ENCODE results near the gene MROH2A. TPM values are rescaled to one million over a fixed set of nuclear protein-coding genes. Genes with fewer than 3 reads are reported as not detected.

Gene MROH2A
- total and polyA plus RNA-seq, 4 donors: 0.08 to 0.28 (median 0.09) TPM; not detected in 1

DNA sequence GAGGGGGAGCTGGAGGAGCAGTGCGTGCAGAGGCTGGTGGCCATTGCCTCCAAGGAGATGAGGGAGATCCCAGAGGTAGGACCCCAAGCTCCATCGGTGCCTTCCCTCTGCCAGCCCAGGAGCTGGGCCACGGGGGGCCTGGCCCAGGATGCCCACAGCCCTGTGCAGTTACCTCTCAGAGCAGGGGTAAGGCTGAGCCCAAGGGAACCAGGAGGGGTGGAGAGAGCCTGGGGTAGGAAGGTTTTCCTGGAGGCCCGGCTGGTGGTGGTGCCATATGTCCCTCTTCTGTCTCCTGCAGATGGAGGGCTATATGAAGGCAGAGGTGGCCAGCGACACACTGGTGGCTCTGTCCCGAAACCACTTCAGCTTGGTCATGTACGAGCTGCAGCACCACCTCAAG is 11.4 kb downstream of the MROH2A start:
- Histone ChIP-seq H3K4me3 (ENCODE audit: low read depth in 1 of 3, low read length in 3 of 3) (no peak overlapping the region), H3K9ac (ENCODE audit: low read depth in 1 of 2, low read length in 2 of 2) (no peak overlapping the region), H3K9me3 (ENCODE audit: control insufficient read depth in 4 of 4, low read length in 3 of 4) (no peaks in the 10 kb centered on the region), H3K36me3 (ENCODE audit: control insufficient read depth in 4 of 4, insufficient read depth in 3 of 4, low read depth in 1 of 4, low read length in 3 of 4) (no peaks in the 10 kb centered on the region), H3K4me1 (ENCODE audit: control insufficient read depth in 4 of 4, insufficient read depth in 4 of 4, low read length in 3 of 4) (no peaks in the 10 kb centered on the region), H3K27me3 (ENCODE audit: control insufficient read depth in 4 of 4, insufficient read depth in 4 of 4, low read length in 3 of 4) (no peaks in the 10 kb centered on the region), H3K27ac (ENCODE audit: low read depth in 1 of 2, low read length in 2 of 2) (no peak overlapping the region)
- TF ChIP-seq RXRA (IDR thresholded peaks at IDR 0.05) (no peak), RAD21 (IDR thresholded peaks at IDR 0.05) (no peak), HNF4A (conservative IDR thresholded peaks at IDR 0.05) (no peak), JUND (IDR thresholded peaks at IDR 0.05) (no peak), FOXA2 (IDR thresholded peaks at IDR 0.05) (no peak), NR2F2 (IDR thresholded peaks at IDR 0.05) (no peak), HNF4G (IDR thresholded peaks at IDR 0.05) (no peak), GABPA (IDR thresholded peaks at IDR 0.05 in 1 of 2, conservative IDR thresholded peaks at IDR 0.05 in 1 of 2) (no peak), FOXA1 (IDR thresholded peaks at IDR 0.05) (no peak), YY1 (IDR thresholded peaks at IDR 0.05) (no peak), SP1 (IDR thresholded peaks at IDR 0.05) (no peak)
- TF ChIP-seq, protein P1, sequence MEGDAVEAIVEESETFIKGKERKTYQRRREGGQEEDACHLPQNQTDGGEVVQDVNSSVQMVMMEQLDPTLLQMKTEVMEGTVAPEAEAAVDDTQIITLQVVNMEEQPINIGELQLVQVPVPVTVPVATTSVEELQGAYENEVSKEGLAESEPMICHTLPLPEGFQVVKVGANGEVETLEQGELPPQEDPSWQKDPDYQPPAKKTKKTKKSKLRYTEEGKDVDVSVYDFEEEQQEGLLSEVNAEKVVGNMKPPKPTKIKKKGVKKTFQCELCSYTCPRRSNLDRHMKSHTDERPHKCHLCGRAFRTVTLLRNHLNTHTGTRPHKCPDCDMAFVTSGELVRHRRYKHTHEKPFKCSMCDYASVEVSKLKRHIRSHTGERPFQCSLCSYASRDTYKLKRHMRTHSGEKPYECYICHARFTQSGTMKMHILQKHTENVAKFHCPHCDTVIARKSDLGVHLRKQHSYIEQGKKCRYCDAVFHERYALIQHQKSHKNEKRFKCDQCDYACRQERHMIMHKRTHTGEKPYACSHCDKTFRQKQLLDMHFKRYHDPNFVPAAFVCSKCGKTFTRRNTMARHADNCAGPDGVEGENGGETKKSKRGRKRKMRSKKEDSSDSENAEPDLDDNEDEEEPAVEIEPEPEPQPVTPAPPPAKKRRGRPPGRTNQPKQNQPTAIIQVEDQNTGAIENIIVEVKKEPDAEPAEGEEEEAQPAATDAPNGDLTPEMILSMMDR (IDR thresholded peaks at IDR 0.05; ENCODE audit: low read depth, low read length, missing input control): no peak
- TF ChIP-seq, protein P2, sequence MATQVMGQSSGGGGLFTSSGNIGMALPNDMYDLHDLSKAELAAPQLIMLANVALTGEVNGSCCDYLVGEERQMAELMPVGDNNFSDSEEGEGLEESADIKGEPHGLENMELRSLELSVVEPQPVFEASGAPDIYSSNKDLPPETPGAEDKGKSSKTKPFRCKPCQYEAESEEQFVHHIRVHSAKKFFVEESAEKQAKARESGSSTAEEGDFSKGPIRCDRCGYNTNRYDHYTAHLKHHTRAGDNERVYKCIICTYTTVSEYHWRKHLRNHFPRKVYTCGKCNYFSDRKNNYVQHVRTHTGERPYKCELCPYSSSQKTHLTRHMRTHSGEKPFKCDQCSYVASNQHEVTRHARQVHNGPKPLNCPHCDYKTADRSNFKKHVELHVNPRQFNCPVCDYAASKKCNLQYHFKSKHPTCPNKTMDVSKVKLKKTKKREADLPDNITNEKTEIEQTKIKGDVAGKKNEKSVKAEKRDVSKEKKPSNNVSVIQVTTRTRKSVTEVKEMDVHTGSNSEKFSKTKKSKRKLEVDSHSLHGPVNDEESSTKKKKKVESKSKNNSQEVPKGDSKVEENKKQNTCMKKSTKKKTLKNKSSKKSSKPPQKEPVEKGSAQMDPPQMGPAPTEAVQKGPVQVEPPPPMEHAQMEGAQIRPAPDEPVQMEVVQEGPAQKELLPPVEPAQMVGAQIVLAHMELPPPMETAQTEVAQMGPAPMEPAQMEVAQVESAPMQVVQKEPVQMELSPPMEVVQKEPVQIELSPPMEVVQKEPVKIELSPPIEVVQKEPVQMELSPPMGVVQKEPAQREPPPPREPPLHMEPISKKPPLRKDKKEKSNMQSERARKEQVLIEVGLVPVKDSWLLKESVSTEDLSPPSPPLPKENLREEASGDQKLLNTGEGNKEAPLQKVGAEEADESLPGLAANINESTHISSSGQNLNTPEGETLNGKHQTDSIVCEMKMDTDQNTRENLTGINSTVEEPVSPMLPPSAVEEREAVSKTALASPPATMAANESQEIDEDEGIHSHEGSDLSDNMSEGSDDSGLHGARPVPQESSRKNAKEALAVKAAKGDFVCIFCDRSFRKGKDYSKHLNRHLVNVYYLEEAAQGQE (IDR thresholded peaks at IDR 0.05): no peak
- TF ChIP-seq, protein P3, sequence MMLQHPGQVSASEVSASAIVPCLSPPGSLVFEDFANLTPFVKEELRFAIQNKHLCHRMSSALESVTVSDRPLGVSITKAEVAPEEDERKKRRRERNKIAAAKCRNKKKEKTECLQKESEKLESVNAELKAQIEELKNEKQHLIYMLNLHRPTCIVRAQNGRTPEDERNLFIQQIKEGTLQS (IDR thresholded peaks at IDR 0.05): no peak
- WGBS: 96% methylated on average over 7 of the region's 7 CpGs
- DNase-seq (ENCODE audit: low spot score): no peak

DNA sequence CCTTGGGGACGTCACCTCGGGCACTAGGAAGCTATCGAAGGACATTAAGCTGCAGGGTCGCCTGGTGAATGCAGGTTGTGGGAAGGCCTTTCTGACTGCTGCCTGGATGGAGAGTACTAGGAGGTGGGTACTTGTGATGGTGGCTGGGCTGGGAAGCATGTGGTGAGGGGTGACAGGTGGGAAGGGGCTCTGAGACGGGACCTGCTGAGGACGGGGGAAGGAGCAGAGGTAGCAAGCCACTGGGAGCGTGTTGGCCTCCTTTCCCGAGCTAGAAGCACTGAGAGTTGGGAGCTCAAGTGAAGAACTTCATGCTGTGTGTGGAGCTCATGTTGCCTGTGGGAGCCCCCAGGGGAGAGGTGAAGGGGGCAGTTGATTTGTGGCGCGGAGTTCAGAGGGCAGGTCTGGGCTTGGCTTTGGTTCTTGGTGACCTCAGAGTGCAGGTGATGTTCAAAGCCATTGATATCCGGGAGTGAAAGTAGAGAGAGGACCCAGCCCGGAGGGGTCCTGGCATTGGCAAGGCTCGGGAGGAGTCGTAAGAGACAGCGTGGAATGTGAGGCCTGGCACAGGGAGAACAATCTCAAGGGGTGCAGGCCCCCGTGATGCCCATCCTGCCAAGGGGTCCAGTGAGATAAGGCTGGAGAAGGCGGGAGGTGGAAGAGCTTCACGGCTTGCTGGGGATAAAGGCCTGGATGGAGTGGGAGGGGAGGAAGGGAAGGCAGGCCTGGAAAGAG is 13.2 kb downstream of the MROH2A start:
- Histone ChIP-seq H3K9ac (ENCODE audit: low read depth in 1 of 2, low read length in 2 of 2) (no peak overlapping the region), H3K27ac (ENCODE audit: low read depth in 1 of 2, low read length in 2 of 2) (no peak overlapping the region), H3K9me3 (ENCODE audit: control insufficient read depth in 4 of 4, low read length in 3 of 4) (no peaks in the 10 kb centered on the region), H3K27me3 (ENCODE audit: control insufficient read depth in 4 of 4, insufficient read depth in 4 of 4, low read length in 3 of 4) (no peaks in the 10 kb centered on the region), H3K36me3 (ENCODE audit: control insufficient read depth in 4 of 4, insufficient read depth in 3 of 4, low read depth in 1 of 4, low read length in 3 of 4) (no peaks in the 10 kb centered on the region), H3K4me3 (ENCODE audit: low read depth in 1 of 3, low read length in 3 of 3) (no peak overlapping the region), H3K4me1 (ENCODE audit: control insufficient read depth in 4 of 4, insufficient read depth in 4 of 4, low read length in 3 of 4) (no peaks in the 10 kb centered on the region)
- DNase-seq (ENCODE audit: low spot score): no peak
- TF ChIP-seq YY1 (IDR thresholded peaks at IDR 0.05) (no peak), RXRA (IDR thresholded peaks at IDR 0.05) (no peak), HNF4G (IDR thresholded peaks at IDR 0.05) (no peak), NR2F2 (IDR thresholded peaks at IDR 0.05) (no peak), JUND (IDR thresholded peaks at IDR 0.05) (no peak), GABPA (IDR thresholded peaks at IDR 0.05 in 1 of 2, conservative IDR thresholded peaks at IDR 0.05 in 1 of 2) (no peak), TAF1 (conservative IDR thresholded peaks at IDR 0.05) (no peak), HNF4A (conservative IDR thresholded peaks at IDR 0.05) (no peak), FOXA1 (IDR thresholded peaks at IDR 0.05) (no peak), SP1 (IDR thresholded peaks at IDR 0.05) (no peak), FOXA2 (IDR thresholded peaks at IDR 0.05) (no peak), RAD21 (IDR thresholded peaks at IDR 0.05) (no peak)
- TF ChIP-seq, protein P1 (IDR thresholded peaks at IDR 0.05; ENCODE audit: low read depth, low read length, missing input control): no peak
- TF ChIP-seq, protein P3 (IDR thresholded peaks at IDR 0.05): no peak
- TF ChIP-seq, protein P2 (IDR thresholded peaks at IDR 0.05): no peak
- WGBS: 91% methylated on average over 18 of the region's 18 CpGs
